Right lobe of liver (tissue), 4 donors: ENCODE results near the gene DDX3X.

Experiments used
- POLR2A ChIP-seq: fragments of 450-650 bp; IDR thresholded peaks from one replicate; pipeline ENCODE4 v1.6.1; 2017; ENCODE audit warnings: antibody characterized with exemption, mild to moderate bottlenecking
- TF ChIP-seq, protein P1 (sequence below), 4 donors: fragments of 200-600 bp in 3 of 4; fragments of 450-650 bp in 1 of 4; IDR thresholded peaks; one replicate each; pipeline versions ENCODE4 v1.5.1 to v1.8.0; 2016 to 2022; ENCODE audit warnings: antibody characterized with exemption in 4 of 4, mild to moderate bottlenecking in 2 of 4
- donor health status: DM: no; HTN: no; CAD: no.
- donor health status: DM: no; HTN: no; CAD: no.
- donor health status: DM: no; HTN: yes; CAD: no.

DNA sequence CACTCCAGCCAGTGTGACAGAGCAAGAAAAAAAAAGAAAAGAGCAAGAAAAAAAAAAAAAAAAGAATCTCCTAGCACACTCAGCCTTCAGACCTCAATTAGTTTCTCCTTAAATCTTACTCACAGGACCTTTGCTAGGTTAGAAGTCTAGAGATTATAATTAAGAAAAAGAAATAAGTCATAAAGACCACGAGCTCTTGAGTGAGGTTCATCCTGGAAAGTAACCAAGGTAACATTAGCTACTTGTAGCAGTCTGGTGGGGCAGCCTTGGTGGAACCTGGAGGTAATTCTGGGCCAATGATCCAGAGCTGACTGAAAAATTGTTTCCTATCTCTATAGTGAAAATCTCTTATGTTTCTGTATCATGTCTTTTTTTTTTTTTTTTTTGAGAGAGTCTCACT is 21.2 kb upstream of the DDX3X start:
- TF ChIP-seq, protein P1, sequence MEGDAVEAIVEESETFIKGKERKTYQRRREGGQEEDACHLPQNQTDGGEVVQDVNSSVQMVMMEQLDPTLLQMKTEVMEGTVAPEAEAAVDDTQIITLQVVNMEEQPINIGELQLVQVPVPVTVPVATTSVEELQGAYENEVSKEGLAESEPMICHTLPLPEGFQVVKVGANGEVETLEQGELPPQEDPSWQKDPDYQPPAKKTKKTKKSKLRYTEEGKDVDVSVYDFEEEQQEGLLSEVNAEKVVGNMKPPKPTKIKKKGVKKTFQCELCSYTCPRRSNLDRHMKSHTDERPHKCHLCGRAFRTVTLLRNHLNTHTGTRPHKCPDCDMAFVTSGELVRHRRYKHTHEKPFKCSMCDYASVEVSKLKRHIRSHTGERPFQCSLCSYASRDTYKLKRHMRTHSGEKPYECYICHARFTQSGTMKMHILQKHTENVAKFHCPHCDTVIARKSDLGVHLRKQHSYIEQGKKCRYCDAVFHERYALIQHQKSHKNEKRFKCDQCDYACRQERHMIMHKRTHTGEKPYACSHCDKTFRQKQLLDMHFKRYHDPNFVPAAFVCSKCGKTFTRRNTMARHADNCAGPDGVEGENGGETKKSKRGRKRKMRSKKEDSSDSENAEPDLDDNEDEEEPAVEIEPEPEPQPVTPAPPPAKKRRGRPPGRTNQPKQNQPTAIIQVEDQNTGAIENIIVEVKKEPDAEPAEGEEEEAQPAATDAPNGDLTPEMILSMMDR (IDR thresholded peaks at IDR 0.05): no peak
- TF ChIP-seq POLR2A: no peak
